ENCODE data around the gene SLC2A4. TPM values are rescaled to one million over a fixed set of nuclear protein-coding genes. Genes with fewer than 3 reads are reported as not detected.
A peak's percentile ranks its signal among the peaks of the same experiment; 100 is the strongest.

Gene SLC2A4
- total RNA-seq, 1 donor from 2014 or later: not detected

- intact Hi-C loops (cut with micrococcal nuclease): no loop called here
- ChIA-PET CTCF (interaction anchor here (1.0 to 1.2 kb wide), 4 partner anchors 11 to 30 kb away, joined by 3 to 4 read pairs (median 3); no protein-coding TSS in a partner anchor), POLR2A (interaction anchor here (0.9 to 3.6 kb wide), 4 partner anchors 10 to 25 kb away, joined by 3 to 20 read pairs (median 8); partner anchors contain the start of genes ACAP1 and GPS2)
- no peak for TF ChIP-seq CTCF (IDR thresholded peaks at IDR 0.05)
- no peaks in the 10 kb centered on the region for H3K27me3 Mint-ChIP-seq
- H3K27ac Mint-ChIP-seq: no peak overlapping the region
- H3K4me3 Mint-ChIP-seq: no peak overlapping the region
- H3K9me3 Mint-ChIP-seq: no peaks in the 10 kb centered on the region
- DNase-seq: no peak
- no peak for ATAC-seq (ENCODE audit: low read depth)
- peaks cover 66% of the 10 kb centered on the region for H3K36me3 Mint-ChIP-seq (ENCODE audit: low read depth)
- peaks cover 30% of the 10 kb centered on the region for H3K4me1 Mint-ChIP-seq
These were observed 44.7 kb downstream of the SLC2A4 start for GRCh38 chr17:7326186-7326585.

GRCh38 chr17:7327056-7327455 lies 45.5 kb downstream of the SLC2A4 start:
- Mint-ChIP-seq H3K4me3 (no peak overlapping the region), H3K36me3 (ENCODE audit: low read depth) (peaks cover 57% of the 10 kb centered on the region), H3K9me3 (no peaks in the 10 kb centered on the region), H3K27ac (no peak overlapping the region), H3K4me1 (peaks cover 32% of the 10 kb centered on the region), H3K27me3 (no peaks in the 10 kb centered on the region)
- no peak for DNase-seq
- TF ChIP-seq CTCF (IDR thresholded peaks at IDR 0.05): no peak
- ChIA-PET POLR2A (interaction anchor here (0.6 to 3.6 kb wide), 7 partner anchors 10 to 45 kb away, joined by 3 to 20 read pairs (median 7); partner anchors contain the start of genes ACAP1, GPS2 and SLC2A4), CTCF (interaction anchor here (0.8 to 1.5 kb wide), 3 partner anchors 17 to 110 kb away, joined by 3 read pairs; no protein-coding TSS in a partner anchor)
- intact Hi-C loops (cut with micrococcal nuclease): no loop called here
- ATAC-seq (ENCODE audit: low read depth): no peak

GRCh38 chr17:7327501-7327900 lies 46.0 kb downstream of the SLC2A4 start:
- H3K27ac Mint-ChIP-seq: no peak overlapping the region
- peaks cover 53% of the 10 kb centered on the region for H3K36me3 Mint-ChIP-seq (ENCODE audit: low read depth)
- peak overlapping the region; percentile 28 for H3K4me3 Mint-ChIP-seq
- intact Hi-C loops (cut with micrococcal nuclease): no loop called here
- H3K27me3 Mint-ChIP-seq: no peaks in the 10 kb centered on the region
- DNase-seq (no peak), ATAC-seq (ENCODE audit: low read depth) (no peak)
- POLR2A ChIA-PET: interaction anchor here (0.6 to 3.6 kb wide), 6 partner anchors 9 to 46 kb away, joined by 3 to 20 read pairs (median 7); partner anchors contain the start of genes ACAP1, GPS2 and SLC2A4
- H3K4me1 Mint-ChIP-seq: peaks cover 36% of the 10 kb centered on the region
- TF ChIP-seq CTCF (IDR thresholded peaks at IDR 0.05): no peak
- no peaks in the 10 kb centered on the region for H3K9me3 Mint-ChIP-seq
- CTCF ChIA-PET: interaction anchor here (0.8 to 1.5 kb wide), 2 partner anchors 17 to 110 kb away, joined by 3 read pairs; no protein-coding TSS in a partner anchor

- DNase-seq (no peak), ATAC-seq (ENCODE audit: low read depth) (no peak)
- intact Hi-C loops (cut with micrococcal nuclease): loop anchor here (2.0 kb wide), 1 partner anchor 89 kb away; the partner anchor contains the start of gene PHF23
- H3K36me3 Mint-ChIP-seq (ENCODE audit: low read depth): peaks cover 48% of the 10 kb centered on the region
- H3K27me3 Mint-ChIP-seq: no peaks in the 10 kb centered on the region
- H3K9me3 Mint-ChIP-seq: no peaks in the 10 kb centered on the region
- ChIA-PET POLR2A (interaction anchor here (1.0 to 3.8 kb wide), 6 partner anchors 9 to 359 kb away, joined by 6 to 52 read pairs (median 16); partner anchors contain the start of genes ACAP1, GPS2 and TP53), CTCF (interaction anchor here (1.5 to 3.1 kb wide), 3 partner anchors 13 to 109 kb away, joined by 3 to 19 read pairs (median 4); partner anchors contain the start of gene GPS2)
- TF ChIP-seq CTCF (IDR thresholded peaks at IDR 0.05): no peak
- peaks cover 41% of the 10 kb centered on the region for H3K4me1 Mint-ChIP-seq
- H3K4me3 Mint-ChIP-seq: peak overlapping the region; percentile 95
- peak overlapping the region; percentile 54 for H3K27ac Mint-ChIP-seq
These were observed 46.5 kb downstream of the SLC2A4 start for GRCh38 chr17:7328009-7328408.

- ATAC-seq (ENCODE audit: low read depth) (peak; percentile 9), DNase-seq (no peak)
- TF ChIP-seq CTCF (IDR thresholded peaks at IDR 0.05): no peak
- ChIA-PET CTCF (interaction anchor here (1.1 to 3.1 kb wide), 6 partner anchors 11 to 260 kb away, joined by 3 to 19 read pairs (median 4); partner anchors contain the start of genes GPS2 and SOX15), POLR2A (interaction anchor here (0.6 to 3.8 kb wide), 28 partner anchors 9 to 844 kb away, joined by 3 to 62 read pairs (median 6); partner anchors contain the start of genes DVL2, GABARAP, GPS2 and MPDU1)
- peaks cover 45% of the 10 kb centered on the region for H3K4me1 Mint-ChIP-seq
- H3K9me3 Mint-ChIP-seq: no peaks in the 10 kb centered on the region
- intact Hi-C loops (cut with micrococcal nuclease): loop anchor here (1.0 to 2.0 kb wide), 11 partner anchors 8 to 359 kb away; partner anchors contain the start of genes EIF5A, ELP5, GPS2 and PHF23
- H3K27ac Mint-ChIP-seq: peak within 1 kb of the TSS; percentile 96
- no peaks in the 10 kb centered on the region for H3K27me3 Mint-ChIP-seq
- H3K36me3 Mint-ChIP-seq (ENCODE audit: low read depth): peaks cover 39% of the 10 kb centered on the region
- peak within 1 kb of the TSS; percentile 95 for H3K4me3 Mint-ChIP-seq
These were observed 47.4 kb downstream of the SLC2A4 start, which contains the start of gene NEURL4 for GRCh38 chr17:7328840-7329373. Gene NEURL4, minus strand, starts transcription at chr17:7329335. Its CDS starts 23 bp downstream, at chr17:7329312.

Measured in activated B cell treated with CpG ODN at 0.5 μM for 24 hours (primary cell).